Measurements from ENCODE around the gene ATP6AP2.

Gene ATP6AP2

DNA sequence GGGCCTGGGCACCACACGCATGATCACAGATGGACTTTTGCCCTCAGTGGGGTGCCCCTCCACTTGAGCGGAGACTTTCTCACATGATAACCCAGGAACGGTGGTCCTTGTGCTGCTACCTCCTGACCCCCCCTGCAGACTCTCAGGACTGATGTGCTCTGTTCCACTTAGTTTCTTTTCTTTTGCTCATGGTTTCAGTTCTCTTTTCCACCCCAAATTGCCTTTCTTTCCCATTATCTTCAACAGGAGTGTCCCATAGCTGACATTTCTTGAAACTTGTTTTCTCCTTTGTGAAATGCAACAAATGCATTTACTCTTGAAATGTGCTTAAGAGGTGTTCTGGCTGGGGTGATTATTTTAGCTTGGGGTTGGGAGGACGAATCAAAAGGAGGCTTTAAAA, 51.4 kb downstream of the ATP6AP2 start:
- DNase-seq (ENCODE audit: extremely low read depth in 1 of 2, low read depth in 1 of 2) = no peak

DNA sequence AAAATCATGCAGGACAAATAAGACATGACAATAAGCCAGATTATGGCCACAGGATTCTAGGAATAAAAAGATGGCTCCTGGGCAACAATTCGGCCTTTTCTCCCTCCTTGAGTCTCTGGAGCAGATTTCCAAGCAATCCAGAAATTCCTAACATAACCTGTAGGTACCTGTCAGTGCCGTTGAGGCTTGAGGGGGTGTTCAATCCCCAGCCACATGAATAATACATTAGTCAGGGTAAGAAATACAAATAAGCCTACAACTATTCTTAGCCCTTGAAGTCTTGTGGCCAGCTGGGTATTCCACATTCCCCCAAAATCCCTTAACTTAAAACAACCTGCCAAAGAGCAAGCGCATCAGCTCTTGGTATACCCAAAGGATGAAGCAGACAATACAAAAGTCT, 56.9 kb downstream of the ATP6AP2 start:
- no peak for DNase-seq (ENCODE audit: extremely low read depth in 1 of 2, low read depth in 1 of 2)

DNA sequence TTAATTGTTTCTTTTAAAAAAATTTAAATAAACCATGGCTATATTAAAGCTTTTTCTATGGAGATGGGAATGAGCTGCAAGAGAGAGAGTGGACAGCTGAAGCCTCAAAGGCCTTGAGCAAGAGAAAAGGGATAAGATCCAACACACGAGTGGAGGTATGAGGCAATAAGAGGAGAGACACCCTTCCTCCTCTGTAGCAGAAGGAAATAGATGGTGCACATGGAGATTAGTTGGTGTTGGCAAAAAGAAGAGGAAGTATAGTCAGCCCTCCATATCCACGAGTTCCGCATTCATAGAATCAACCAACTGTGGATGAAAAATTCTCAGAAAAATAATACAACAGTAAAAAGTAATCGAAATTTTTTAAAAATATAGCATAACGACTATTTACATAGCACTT, 63.4 kb downstream of the ATP6AP2 start:
- no peak for DNase-seq (ENCODE audit: extremely low read depth in 1 of 2, low read depth in 1 of 2)

DNA sequence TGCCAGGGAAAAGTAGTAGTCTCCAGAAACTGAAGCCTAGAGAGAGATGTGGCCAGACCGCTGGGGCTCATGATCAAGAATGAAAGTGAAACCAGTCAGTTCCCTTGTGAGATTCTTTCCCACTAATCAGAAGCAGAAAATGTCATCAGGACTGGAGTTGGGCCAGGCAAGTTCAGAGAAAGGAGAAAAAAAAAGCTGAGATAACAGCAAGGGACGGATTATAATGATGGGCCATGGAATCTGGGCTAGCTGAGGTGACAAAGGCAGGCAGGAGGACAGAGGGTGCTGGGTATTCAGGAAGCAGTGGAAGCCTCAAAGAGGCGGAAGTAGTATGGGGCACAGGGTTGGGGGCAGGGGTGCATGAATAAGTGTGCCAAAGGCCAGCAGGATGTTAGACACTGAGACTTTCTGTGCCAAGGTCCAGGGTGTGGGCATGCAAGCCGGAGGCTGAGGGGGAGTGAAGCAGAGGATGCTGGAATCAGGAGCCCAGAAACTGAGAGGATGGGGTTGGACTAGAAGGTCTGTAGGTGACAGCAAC, 64.1 kb downstream of the ATP6AP2 start:
- DNase-seq (ENCODE audit: extremely low read depth in 1 of 2, low read depth in 1 of 2) = no peak

DNA sequence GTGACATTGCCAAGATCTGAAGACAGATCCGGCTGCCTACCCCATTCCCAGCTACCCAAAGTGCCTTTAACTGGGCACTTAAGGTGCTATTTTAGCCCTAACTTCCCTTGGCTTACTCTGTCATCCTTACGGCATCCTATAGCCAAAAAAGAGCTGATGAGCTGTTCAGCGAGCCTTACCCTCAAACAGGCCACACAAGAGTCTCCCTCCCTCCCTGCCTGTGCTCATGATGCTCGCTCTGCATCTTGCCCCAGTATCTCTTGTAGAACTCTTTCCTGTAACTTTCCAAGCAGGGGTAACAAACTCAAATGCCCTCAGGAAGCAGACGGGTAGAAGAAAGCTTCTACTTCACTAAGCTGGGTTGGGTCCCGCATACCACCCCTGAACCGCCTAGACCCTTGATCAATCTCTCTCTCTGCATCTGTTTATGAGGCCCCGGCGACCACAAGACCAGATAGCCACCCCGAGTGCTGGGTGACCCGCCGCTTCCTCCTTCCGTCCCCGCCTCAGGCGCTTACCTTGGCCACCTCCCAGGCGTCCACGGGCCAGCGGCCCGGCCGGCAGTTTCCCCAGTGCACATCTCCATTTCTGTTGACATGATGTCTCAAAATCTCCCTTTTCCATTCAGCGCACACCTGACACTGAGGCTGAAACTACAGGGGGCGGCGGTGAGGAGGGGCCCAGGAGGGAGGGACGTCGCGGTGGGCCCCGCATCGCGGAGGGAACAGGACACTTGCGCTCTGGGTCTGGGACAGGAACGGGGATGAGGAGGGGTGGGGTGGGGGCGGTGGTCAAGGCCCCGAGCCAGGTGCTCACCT, 65.9 kb downstream of the ATP6AP2 start:
- DNase-seq (ENCODE audit: extremely low read depth in 1 of 2, low read depth in 1 of 2) = no peak

DNA sequence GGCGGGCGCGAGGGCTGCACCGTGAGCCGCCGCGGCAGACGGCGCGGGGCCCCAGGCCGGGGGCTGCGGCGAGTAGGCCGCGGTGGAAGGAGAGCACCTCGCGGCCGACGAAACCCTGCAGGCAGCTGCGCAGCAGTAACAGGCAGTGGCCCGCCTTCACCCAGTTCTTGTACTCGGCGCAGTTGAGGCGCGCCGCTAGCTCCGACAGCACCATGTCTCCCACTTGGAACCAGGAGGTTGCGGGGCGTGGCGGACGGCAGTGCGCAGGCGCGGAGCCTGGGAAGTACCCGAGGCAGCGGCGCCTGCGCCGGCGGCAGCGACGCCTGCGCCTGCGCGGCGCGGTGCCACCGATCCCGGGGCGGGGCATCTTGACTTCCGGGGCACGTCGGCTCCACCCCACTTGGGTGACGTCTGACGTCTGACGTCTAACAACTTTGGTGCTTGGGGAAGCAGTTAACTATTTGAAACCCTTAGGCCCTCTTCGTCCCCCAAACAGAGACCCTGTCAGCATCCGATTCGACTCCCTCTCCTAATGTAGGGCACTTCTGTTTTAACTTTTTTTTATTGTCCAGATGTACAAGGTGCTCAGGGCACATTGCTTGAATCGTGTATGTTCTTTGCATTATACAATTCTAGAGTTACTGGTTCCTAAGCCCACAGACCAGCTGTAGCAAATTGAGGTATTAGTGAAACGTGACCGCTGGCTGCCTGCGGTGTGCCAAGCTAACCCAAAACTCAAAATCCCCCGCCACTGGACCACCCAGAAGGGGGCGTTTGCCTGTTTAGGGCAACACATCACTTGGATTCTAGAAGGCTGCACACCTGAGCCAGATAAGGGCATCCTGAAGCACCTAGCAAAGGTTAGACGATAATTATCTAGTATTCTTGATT, 66.8 kb downstream of the ATP6AP2 start, which contains the start of gene CXorf38:
CXorf38 (minus strand) TSS at position 255 of the 891 bp plus-strand sequence; CDS start at position 214, 41 bp downstream.
- DNase-seq (ENCODE audit: extremely low read depth in 1 of 2, low read depth in 1 of 2) = peak; percentile 84 to 93

DNA sequence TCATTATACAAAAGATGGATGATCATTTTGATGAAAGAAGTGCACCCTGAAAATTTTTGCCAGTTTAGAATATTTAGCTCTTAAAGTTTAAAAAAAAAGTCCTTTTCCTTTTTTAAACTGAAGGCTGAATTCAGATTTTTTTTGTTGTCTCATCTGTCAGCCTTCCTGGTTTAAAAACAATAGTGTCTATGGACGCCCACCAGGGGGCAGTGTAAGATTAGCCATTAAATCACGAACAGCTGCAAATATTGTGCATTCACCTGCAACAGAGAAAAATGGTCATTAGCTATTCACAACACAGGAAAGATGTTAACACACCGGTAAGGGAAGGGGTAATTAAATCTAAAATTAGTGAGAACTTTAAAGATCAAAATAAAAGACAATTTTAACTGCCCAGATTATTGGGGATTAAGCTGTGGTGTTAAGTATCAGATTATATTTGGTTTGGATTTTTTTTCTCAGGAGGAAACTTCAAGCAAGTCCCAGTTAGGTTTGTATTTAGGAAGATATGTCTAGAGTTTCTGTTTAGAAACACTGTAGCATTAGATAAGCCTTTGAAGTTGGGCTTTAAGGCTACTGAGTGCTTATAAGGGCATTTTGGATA, 71.0 kb downstream of the ATP6AP2 start:
- peak; percentile 46 to 49 for DNase-seq (ENCODE audit: extremely low read depth in 1 of 2, low read depth in 1 of 2)

DNA sequence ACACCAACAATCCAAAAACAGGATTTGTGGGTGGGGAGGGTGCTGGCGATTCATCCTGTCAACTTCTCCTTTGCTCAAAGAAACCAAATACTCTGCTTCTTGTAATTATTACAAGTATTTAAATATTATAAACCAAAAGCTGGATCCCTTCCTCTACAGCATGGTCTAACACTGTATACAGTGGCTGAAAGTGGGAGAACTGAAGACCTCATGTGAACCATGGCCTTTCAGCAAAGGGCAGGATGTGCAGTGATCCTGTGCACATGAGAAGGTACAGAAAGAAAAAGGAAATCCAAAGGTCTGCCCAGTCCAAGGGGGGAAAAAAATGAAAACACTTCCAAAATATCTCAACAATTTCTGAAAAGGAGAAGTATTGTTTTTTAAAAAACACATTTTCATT, 71.9 kb downstream of the ATP6AP2 start:
- no peak for DNase-seq (ENCODE audit: extremely low read depth in 1 of 2, low read depth in 1 of 2)

DNA sequence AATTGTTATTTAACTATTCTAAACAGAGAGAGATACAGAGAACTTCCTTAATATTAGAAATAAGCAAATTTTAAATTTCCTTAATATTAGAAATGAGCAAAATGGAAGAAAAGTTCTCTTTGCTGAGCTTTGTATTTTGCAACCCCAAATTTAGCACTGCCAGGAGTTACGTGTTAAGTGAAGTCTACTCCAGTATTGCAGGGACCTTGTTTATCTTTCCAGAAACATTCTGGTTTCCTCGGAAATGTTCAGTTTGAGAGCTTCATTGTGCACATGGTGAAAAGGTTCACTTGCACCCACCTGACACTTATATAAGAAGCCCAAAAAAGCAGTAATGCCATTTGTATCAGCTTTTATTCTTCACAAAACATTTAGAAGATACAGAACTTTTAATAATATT, 72.8 kb downstream of the ATP6AP2 start:
- DNase-seq (ENCODE audit: extremely low read depth in 1 of 2, low read depth in 1 of 2) = no peak

Data from activated CD8-positive, alpha-beta memory T cell treated with anti-CD3 and anti-CD28 coated beads for 1 hour (primary cell).